ENCODE data around the gene BFSP1.

GRCh38 chr20:17501701-17502100, 29.5 kb downstream of the BFSP1 start:
- TF ChIP-seq CTCF (conservative IDR thresholded peaks at IDR 0.05; ENCODE audit: low read depth in 2 of 2) (no peak), EZH2phosphoT487 (IDR thresholded peaks at IDR 0.05; ENCODE audit: unreplicated experiment) (no peak), EZH2 (IDR thresholded peaks at IDR 0.05; ENCODE audit: low read depth, unreplicated experiment) (no peak), POLR2AphosphoS5 (IDR thresholded peaks at IDR 0.05; ENCODE audit: low read depth) (no peak), JUNB (IDR thresholded peaks at IDR 0.05; ENCODE audit: unreplicated experiment) (no peak), REST (IDR thresholded peaks at IDR 0.05; ENCODE audit: unreplicated experiment) (no peak), NANOG (IDR thresholded peaks at IDR 0.05; ENCODE audit: borderline replicate concordance) (no peak), ZNF114 (CRISPR knock-in tag; IDR thresholded peaks at IDR 0.05) (no peak), ZNF331 (CRISPR knock-in tag; IDR thresholded peaks at IDR 0.05; ENCODE audit: low read depth) (no peak), CREB1 (CRISPR knock-in tag; IDR thresholded peaks at IDR 0.05; ENCODE audit: low read depth) (no peak), ETS1 (IDR thresholded peaks at IDR 0.05) (no peak), STAT1 (IDR thresholded peaks at IDR 0.05; ENCODE audit: unreplicated experiment) (no peak), ZNF462 (CRISPR knock-in tag; IDR thresholded peaks at IDR 0.05) (no peak)
